ENCODE results near the gene GSG1L2. TPM values are rescaled to one million over a fixed set of nuclear protein-coding genes. Genes with fewer than 3 reads are reported as not detected.

GSG1L2 gene
- total RNA-seq, 2 donors from 2014 or later = not detected

DNA sequence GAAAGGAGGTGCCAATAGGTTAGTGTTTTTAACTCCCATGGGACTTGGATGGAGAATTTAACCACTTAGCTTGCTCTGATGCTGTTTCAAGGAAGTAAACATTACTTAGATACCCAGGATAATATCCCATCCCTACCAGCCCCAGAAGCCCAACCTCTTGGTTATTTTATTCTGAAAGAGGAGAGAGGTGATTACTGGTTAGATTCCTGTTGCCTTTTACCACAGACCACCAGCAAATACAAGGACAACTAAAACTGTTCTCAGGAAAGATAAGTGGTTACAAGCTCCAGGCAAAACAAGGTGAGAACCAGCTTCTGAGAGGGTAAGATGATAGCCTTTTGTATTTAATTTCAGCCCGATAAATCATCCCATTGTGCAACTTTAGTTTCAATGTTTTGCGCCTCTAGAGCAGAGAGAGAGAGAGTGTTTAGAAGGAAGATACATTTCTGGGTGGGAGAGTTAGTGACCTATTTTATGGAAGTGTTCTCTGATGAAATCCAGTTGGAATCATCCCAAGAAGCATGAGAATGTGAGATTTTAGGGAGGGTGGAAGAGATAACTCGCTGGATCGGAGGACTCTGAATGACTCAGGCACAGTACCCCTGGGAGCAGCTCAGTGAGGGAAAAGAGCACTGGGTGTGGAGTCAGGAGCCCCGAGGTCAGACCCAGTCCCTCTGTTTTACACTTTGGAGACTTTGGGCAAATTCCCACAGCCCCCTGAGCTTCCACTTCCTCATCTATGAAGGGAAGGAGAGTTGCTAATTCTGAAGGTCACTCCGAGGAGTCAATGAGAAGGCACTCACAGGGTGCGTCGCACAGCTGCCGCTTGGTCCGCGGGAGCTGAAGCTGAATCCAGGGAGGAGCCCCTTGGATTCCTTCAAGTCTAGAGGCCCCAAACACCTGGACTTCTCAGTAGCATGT, 15.9 kb upstream of the GSG1L2 start:
- no peak for DNase-seq (ENCODE audit: low spot score)

GRCh38 chr17:9833922-9834321, 12.0 kb upstream of the GSG1L2 start:
- Histone ChIP-seq H3K4me3 (no peak overlapping the region), H3K27me3 (replicated peaks; ENCODE audit: insufficient read depth) (no peaks in the 10 kb centered on the region), H3K4me1 (replicated peaks) (no peaks in the 10 kb centered on the region), H3K27ac (no peak overlapping the region), H3K36me3 (no peaks in the 10 kb centered on the region), H3K9me3 (no peaks in the 10 kb centered on the region)
- WGBS = 92% methylated on average over 4 of the region's 4 CpGs
- no peak for TF ChIP-seq CTCF (IDR thresholded peaks at IDR 0.05)
- DNase-seq (ENCODE audit: low spot score) = no peak
- intact Hi-C loops (cut with DNase I) = no loop called here

More for the DNA sequence above, 15.9 kb upstream of the GSG1L2 start:
- WGBS = 48% methylated on average over 11 of the region's 11 CpGs
- no peak overlapping the region for H3K4me3 ChIP-seq
- H3K9me3 ChIP-seq = no peaks in the 10 kb centered on the region
- intact Hi-C loops (cut with DNase I) = no loop called here
- no peaks in the 10 kb centered on the region for H3K27me3 ChIP-seq (replicated peaks; ENCODE audit: insufficient read depth)
- H3K36me3 ChIP-seq = no peaks in the 10 kb centered on the region
- TF ChIP-seq POLR2AphosphoS5 (IDR thresholded peaks at IDR 0.05) (peak; percentile 28), CTCF (IDR thresholded peaks at IDR 0.05) (no peak)
- H3K27ac ChIP-seq = no peak overlapping the region
- H3K4me1 ChIP-seq (replicated peaks) = no peaks in the 10 kb centered on the region

- Histone ChIP-seq H3K27ac (no peak overlapping the region), H3K27me3 (replicated peaks; ENCODE audit: insufficient read depth) (no peaks in the 10 kb centered on the region), H3K36me3 (no peaks in the 10 kb centered on the region), H3K9me3 (no peaks in the 10 kb centered on the region), H3K4me3 (no peak overlapping the region), H3K4me1 (replicated peaks) (no peaks in the 10 kb centered on the region)
- TF ChIP-seq CTCF (IDR thresholded peaks at IDR 0.05) = no peak
- no peak for TF ChIP-seq POLR2AphosphoS5 (IDR thresholded peaks at IDR 0.05)
- no peak for TF ChIP-seq POLR2A (IDR thresholded peaks at IDR 0.05)
- intact Hi-C loops (cut with DNase I) = no loop called here
- DNase-seq (ENCODE audit: low spot score) = no peak
- whole genome bisulfite sequencing = 68% methylated on average over 2 of the region's 2 CpGs
These were observed 8.8 kb upstream of the GSG1L2 start for GRCh38 chr17:9830711-9831110.

GRCh38 chr17:9829343-9829742, 7.5 kb upstream of the GSG1L2 start:
- Histone ChIP-seq H3K27me3 (replicated peaks; ENCODE audit: insufficient read depth) (no peaks in the 10 kb centered on the region), H3K9me3 (no peaks in the 10 kb centered on the region), H3K27ac (no peak overlapping the region), H3K4me3 (no peak overlapping the region), H3K36me3 (no peaks in the 10 kb centered on the region), H3K4me1 (replicated peaks) (no peaks in the 10 kb centered on the region)
- TF ChIP-seq CTCF (IDR thresholded peaks at IDR 0.05) (no peak), POLR2A (IDR thresholded peaks at IDR 0.05) (no peak), POLR2AphosphoS5 (IDR thresholded peaks at IDR 0.05) (no peak)
- intact Hi-C loops (cut with DNase I) = no loop called here
- 60% methylated on average over 2 of the region's 2 CpGs for WGBS
- DNase-seq (ENCODE audit: low spot score) = no peak
